B cell (primary cell): Measurements from ENCODE around the gene SSRP1. TPM values are rescaled to one million over a fixed set of nuclear protein-coding genes. Genes with fewer than 3 reads are reported as not detected.

Experiments
- ATAC-seq: fragments of 200-7000 bp; cut with Tn5 transposase; one replicate; pipeline ENCODE4 v1.10.0; 2021; ENCODE audit warnings: low read depth, mild to moderate bottlenecking, moderate number of reproducible peaks, moderate library complexity
- CTCF ChIA-PET: fragments of 350-600 bp; sonication (Branson Sonifier 250); formaldehyde crosslinking; loops from one replicate; lab custom pipeline; 2021; ENCODE audit warnings: antibody characterized with exemption, inconsistent platforms; lab: Charles Lee
- POLR2A ChIA-PET: fragments of 350-600 bp; sonication (Branson Sonifier 250); formaldehyde crosslinking; loops from one replicate; lab custom pipeline; 2021; ENCODE audit warnings: antibody characterized with exemption; lab: Charles Lee
- DNase-seq: peaks from one replicate; pipeline ENCODE4 v3.0.0; 2013
- H2AFZ ChIP-seq: 2 replicates; pipeline ENCODE4 v1.6.1; 2012; ENCODE audit warnings: mild to moderate bottlenecking, low read depth, low read length; ENCODE audit not compliant: insufficient read depth, poor library complexity, severe bottlenecking
- H3K27ac ChIP-seq, 2 donors: 1 replicate in 1 of 2; 2 replicates in 1 of 2; pipeline ENCODE4 v1.5.1; 2012 to 2013; ENCODE audit warnings: low read length in 2 of 2, mild to moderate bottlenecking in 2 of 2, moderate library complexity in 1 of 2
- H3K27me3 ChIP-seq, 4 experiments: fragments of 200-600 bp in 1 of 4; sonication (generic) in 1 of 4; replicated peaks in 1 of 4; 1 replicate in 2 of 4; 2 replicates in 2 of 4; pipeline versions ENCODE4 v1.6.1 to v1.7.0; 2013 to 2016; ENCODE audit warnings: low read length in 3 of 4, mild to moderate bottlenecking in 2 of 4, mixed read lengths in 1 of 4, moderate library complexity in 1 of 4; ENCODE audit not compliant: insufficient read depth in 4 of 4, control insufficient read depth in 3 of 4; ENCODE audit errors: control extremely low read depth in 1 of 4
- H3K36me3 ChIP-seq, 2 experiments: replicated peaks in 1 of 2; 1 replicate in 1 of 2; 2 replicates in 1 of 2; pipeline versions ENCODE4 v1.6.1 to v1.7.1; 2013; ENCODE audit warnings: low read length in 1 of 2; ENCODE audit not compliant: insufficient read depth in 2 of 2, control insufficient read depth in 1 of 2; ENCODE audit errors: control extremely low read depth in 1 of 2, extremely low read depth in 1 of 2
- H3K4me1 ChIP-seq, 2 donors: fragments of 200-600 bp in 1 of 2; sonication (generic) in 1 of 2; 1 replicate in 1 of 2; 2 replicates in 1 of 2; pipeline versions ENCODE4 v1.5.1 to v1.6.1; 2013 to 2017; ENCODE audit warnings: low read length in 2 of 2; ENCODE audit not compliant: control insufficient read depth in 2 of 2, insufficient read depth in 2 of 2
- H3K4me2 ChIP-seq: replicated peaks from 2 replicates; pipeline ENCODE3; 2012; ENCODE audit warnings: mild to moderate bottlenecking, low read depth, low read length; ENCODE audit not compliant: poor library complexity, severe bottlenecking
- H3K4me3 ChIP-seq, 5 experiments: fragments of 200-600 bp in 1 of 5; sonication (generic) in 1 of 5; 1 replicate in 3 of 5; 2 replicates in 2 of 5; pipeline versions ENCODE4 v1.5.1 to v1.7.0; 2011 to 2016; ENCODE audit warnings: low read length in 4 of 5, mild to moderate bottlenecking in 4 of 5, low read depth in 2 of 5, control low read depth in 1 of 5, moderate library complexity in 1 of 5; ENCODE audit not compliant: insufficient read depth in 1 of 5; ENCODE audit errors: control extremely low read depth in 1 of 5, extremely low read depth in 1 of 5
- H3K79me2 ChIP-seq: fragments of 200-600 bp; sonication (generic); one replicate; pipeline ENCODE4 v1.6.0; 2016; ENCODE audit warnings: low read length; ENCODE audit not compliant: control insufficient read depth, insufficient read depth
- H3K9ac ChIP-seq: fragments of 200-600 bp; sonication (generic); 2 replicates; pipeline ENCODE4 v1.6.1; 2017; ENCODE audit warnings: mild to moderate bottlenecking, low read length, moderate library complexity
- H3K9me3 ChIP-seq, 3 donors: one replicate each; pipeline versions ENCODE4 v1.6.1 to v1.7.1; 2013; ENCODE audit warnings: low read length in 2 of 3; ENCODE audit not compliant: control insufficient read depth in 2 of 3, insufficient read depth in 1 of 3; ENCODE audit errors: control extremely low read depth in 1 of 3
- H4K20me1 ChIP-seq: 2 replicates; pipeline ENCODE4 v1.6.0; 2012; ENCODE audit warnings: mild to moderate bottlenecking, low read length; ENCODE audit not compliant: insufficient read depth, control insufficient read depth, poor library complexity, severe bottlenecking
- H3K27ac Mint-ChIP-seq: one replicate; pipeline ENCODE4 v1.8.0; 2021; ENCODE audit warnings: mixed read lengths
- H3K27me3 Mint-ChIP-seq: one replicate; pipeline ENCODE4 v1.8.0; 2021; ENCODE audit warnings: mixed read lengths
- H3K4me1 Mint-ChIP-seq: one replicate; pipeline ENCODE4 v1.8.0; 2021; ENCODE audit warnings: mixed read lengths
- H3K4me3 Mint-ChIP-seq: one replicate; pipeline ENCODE4 v1.8.0; 2021; ENCODE audit warnings: mixed read lengths
- H3K9me3 Mint-ChIP-seq: one replicate; pipeline ENCODE4 v1.8.0; 2022; ENCODE audit warnings: mixed read lengths; ENCODE audit not compliant: insufficient read depth
- CTCF ChIP-seq: fragments of 200-600 bp; IDR thresholded peaks from one replicate; pipeline ENCODE4 v1.8.0; 2022; ENCODE audit warnings: antibody characterized with exemption, mild to moderate bottlenecking
- EZH2 ChIP-seq: IDR thresholded peaks from 2 replicates; pipeline ENCODE4 v1.6.1; 2012; ENCODE audit warnings: borderline replicate concordance, low read depth, mild to moderate bottlenecking, moderate library complexity, low read length; ENCODE audit not compliant: insufficient read depth, poor library complexity, severe bottlenecking
- whole genome bisulfite sequencing: methylation state at CpG from one replicate; pipeline ENCODE4 v1.1.5; 2013; ENCODE audit warnings: missing lambda C conversion rate; ENCODE audit not compliant: insufficient coverage; 5-methylcytosine and 5-hydroxymethylcytosine counted together
- intact Hi-C: fragments of 100-400 bp; cut with micrococcal nuclease; formaldehyde crosslinking; loops from one replicate; pipeline ENCODE4 v1.10.0; 2022
- polyA plus RNA-seq: library from polyadenylated mRNA; depleted of rRNA; stranded (reverse); fragments of >200 nt; gene quantifications from 2 replicates; pipeline ENCODE4 v1.2.3, GENCODE V29; 2012
- total RNA-seq, 2 donors: library from RNA; stranded (reverse); fragments of 120-200 nt in 1 of 2; gene quantifications; 1 replicate in 1 of 2; 2 replicates in 1 of 2; pipeline versions ENCODE4 v1.2.3 to v1.2.4, GENCODE V29; 2013 to 2022

The SSRP1 gene
- total and polyA plus RNA-seq, 2 donors (not counting 1 experiment from before 2014, with no cell fraction given), result 40.9 to 66.6 TPM

GRCh38 chr11:57294225-57295131, 41.2 kb downstream of the SSRP1 start:
- ChIA-PET CTCF (no interaction called here), POLR2A (no interaction called here)
- TF ChIP-seq CTCF (no peak), EZH2 (no peak)
- H4K20me1 ChIP-seq, result no peaks in the 10 kb centered on the region
- DNase-seq (no peak), ATAC-seq (no peak)
- H3K9me3 Mint-ChIP-seq, result peaks cover 2% of the 10 kb centered on the region
- intact Hi-C loops, result no loop called here
- H3K4me1 Mint-ChIP-seq, result no peaks in the 10 kb centered on the region
- H3K79me2 ChIP-seq, result no peaks in the 10 kb centered on the region
- no peaks in the 10 kb centered on the region for H3K36me3 ChIP-seq
- H3K27me3 ChIP-seq, result no peaks in the 10 kb centered on the region
- no peak overlapping the region for H2AFZ ChIP-seq
- H3K4me3 Mint-ChIP-seq, result no peak overlapping the region
- H3K4me1 ChIP-seq, result no peaks in the 10 kb centered on the region
- H3K27ac Mint-ChIP-seq, result no peak overlapping the region
- no peak overlapping the region for H3K27ac ChIP-seq
- WGBS, result 83% methylated on average over 2 of the region's 2 CpGs
- peaks cover 13% of the 10 kb centered on the region for H3K27me3 Mint-ChIP-seq
- H3K9me3 ChIP-seq, result peaks cover 0 to 19% (median 7%) of the 10 kb centered on the region in 3 donors
- no peak overlapping the region for H3K9ac ChIP-seq
- H3K4me2 ChIP-seq, result no peak overlapping the region
- H3K4me3 ChIP-seq, result no peak overlapping the region

GRCh38 chr11:57290288-57290687, 45.4 kb downstream of the SSRP1 start:
- H3K9ac ChIP-seq, result no peak overlapping the region
- no peaks in the 10 kb centered on the region for H3K4me1 Mint-ChIP-seq
- H3K27me3 Mint-ChIP-seq, result peaks cover 26% of the 10 kb centered on the region
- no peak for ATAC-seq
- CTCF ChIA-PET, result no interaction called here
- H3K27me3 ChIP-seq, result peaks cover 0 to 14% (median 4%) of the 10 kb centered on the region in 4 experiments
- H3K79me2 ChIP-seq, result no peaks in the 10 kb centered on the region
- DNase-seq, result no peak
- H4K20me1 ChIP-seq, result no peaks in the 10 kb centered on the region
- no peak overlapping the region for H3K4me3 Mint-ChIP-seq
- H3K4me1 ChIP-seq, result no peaks in the 10 kb centered on the region
- WGBS, result no CpG with 5 or more reads among the region's 1 CpG
- POLR2A ChIA-PET, result no interaction called here
- H3K4me3 ChIP-seq, result no peak overlapping the region
- no peak overlapping the region for H3K27ac Mint-ChIP-seq
- TF ChIP-seq EZH2 (no peak), CTCF (no peak)
- H3K27ac ChIP-seq, result no peak overlapping the region
- H3K4me2 ChIP-seq, result no peak overlapping the region
- no peaks in the 10 kb centered on the region for H3K9me3 Mint-ChIP-seq
- H3K36me3 ChIP-seq, result no peaks in the 10 kb centered on the region
- intact Hi-C loops, result no loop called here
- H2AFZ ChIP-seq, result no peak overlapping the region
- H3K9me3 ChIP-seq, result no peaks in the 10 kb centered on the region
